ENCODE data around the gene SORL1.
"Not testable (repeated sequence)": the region's sequence is repeated elsewhere in the genome, so short reads cannot be mapped to it uniquely, and the experiment has no call there.

SORL1 gene

DNA sequence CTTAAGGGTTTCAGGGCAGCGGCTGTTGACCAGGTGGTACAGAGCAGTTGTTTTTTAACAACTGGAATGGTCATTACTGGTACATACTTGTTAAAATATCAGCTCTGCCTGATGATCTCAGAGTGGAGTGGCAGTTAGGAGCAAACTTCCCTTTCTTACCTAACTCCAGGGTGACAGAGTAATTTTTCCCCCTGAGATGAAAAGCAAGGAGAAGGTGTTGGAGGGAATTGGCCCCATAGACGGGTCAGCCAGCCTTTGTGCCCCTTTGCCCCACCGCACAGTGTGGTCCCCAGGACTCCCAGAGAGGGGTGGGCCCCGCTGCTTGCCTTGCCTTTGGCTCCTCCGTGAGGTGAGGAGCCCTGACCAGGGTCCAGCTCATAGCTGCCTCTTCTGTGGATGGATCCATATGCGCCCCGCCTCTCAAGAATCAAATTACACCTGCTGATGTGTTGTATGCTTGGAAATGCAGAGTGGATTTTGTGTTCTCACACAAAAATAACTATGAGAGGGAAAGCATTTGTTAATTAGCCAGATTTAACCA is 27.7 kb downstream of the SORL1 start:
- no peak for DNase-seq

DNA sequence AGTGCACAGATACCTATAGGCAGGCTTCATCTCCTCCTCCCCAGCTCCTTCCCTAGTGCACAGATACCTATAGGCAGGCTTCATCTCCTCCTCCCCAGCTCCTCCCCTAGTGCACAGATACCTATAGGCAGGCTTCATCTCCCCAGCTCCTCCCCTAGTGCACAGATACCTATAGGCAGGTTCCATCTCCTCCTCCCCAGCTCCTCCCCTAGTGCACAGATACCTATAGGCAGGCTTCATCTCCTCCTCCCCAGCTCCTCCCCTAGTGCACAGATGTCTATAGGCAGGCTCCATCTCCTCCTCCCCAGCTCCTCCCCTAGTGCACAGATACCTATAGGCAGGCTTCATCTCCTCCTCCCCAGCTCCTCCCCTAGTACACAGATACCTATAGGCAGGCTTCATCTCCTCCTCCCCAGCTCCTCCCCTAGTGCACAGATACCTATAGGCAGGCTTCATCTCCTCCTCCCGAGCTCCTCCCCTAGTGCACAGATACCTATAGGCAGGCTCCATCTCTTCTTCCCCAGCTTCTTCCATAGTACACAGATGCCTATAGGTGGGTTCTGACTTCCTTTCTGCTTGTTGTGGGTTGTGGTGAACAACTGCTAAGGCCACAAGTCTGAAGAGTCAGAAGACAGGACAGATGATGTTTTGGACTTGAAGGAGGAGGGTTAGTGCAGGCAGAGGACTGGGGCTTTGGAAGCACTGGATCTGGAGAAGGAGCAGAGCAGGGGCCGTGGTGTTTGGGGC is 29.5 kb downstream of the SORL1 start:
- peak; percentile 65 for DNase-seq

- peak; percentile 75 for DNase-seq
Measured at GRCh38 chr11:121482231-121483129, 30.4 kb downstream of the SORL1 start.

DNA sequence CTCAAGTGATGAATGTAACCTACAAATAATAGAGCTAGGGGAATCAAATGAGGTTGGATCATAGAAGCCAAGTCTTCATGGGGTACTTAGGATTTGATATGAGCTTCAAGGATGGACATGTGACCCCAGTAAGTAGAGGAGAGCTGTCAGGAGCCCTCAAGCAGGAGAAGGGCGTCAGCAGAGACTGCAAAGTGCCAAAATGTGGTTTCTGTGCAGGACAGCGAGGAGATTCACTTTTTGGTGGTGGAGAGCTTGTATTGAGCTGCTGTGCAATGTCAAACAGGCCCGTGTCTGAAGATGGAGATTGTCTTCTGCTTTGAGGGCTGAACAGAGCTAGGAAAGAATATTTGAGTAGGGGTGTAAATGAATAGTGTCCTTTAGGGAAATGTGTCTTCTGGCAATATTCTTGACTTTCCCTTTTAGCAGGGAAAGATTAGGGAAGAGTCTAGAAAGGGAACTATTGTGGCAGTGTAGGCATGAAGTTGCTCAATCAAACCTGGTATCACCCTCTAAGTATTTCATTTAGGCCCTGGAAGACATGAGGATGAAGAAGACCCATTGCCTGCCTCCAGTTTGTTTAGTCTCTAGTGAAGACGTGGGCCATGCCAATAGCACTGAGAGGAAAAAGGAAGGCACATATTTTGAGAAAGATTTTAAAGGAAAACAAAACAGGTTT is 31.8 kb downstream of the SORL1 start:
- no peak for DNase-seq

DNA sequence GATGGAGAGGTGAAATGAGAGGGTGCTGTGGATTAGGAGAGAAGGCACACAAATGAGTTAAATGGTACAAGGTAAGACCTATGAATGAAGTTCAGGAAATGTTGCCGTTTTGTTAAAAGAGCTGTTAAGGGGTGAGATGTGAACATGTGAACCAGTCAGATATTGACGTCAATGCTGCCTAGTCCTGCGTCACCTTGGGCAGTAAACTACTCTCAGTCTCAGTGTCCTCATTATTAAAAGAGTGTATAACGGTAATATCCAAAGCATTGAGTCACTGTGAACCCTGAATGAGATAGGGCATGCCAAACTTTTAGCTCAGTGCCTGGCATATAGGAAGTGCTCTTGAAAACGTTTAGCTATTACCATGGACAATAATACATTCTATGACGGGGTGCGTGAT is 33.1 kb downstream of the SORL1 start:
- peak; percentile 29 for DNase-seq

DNA sequence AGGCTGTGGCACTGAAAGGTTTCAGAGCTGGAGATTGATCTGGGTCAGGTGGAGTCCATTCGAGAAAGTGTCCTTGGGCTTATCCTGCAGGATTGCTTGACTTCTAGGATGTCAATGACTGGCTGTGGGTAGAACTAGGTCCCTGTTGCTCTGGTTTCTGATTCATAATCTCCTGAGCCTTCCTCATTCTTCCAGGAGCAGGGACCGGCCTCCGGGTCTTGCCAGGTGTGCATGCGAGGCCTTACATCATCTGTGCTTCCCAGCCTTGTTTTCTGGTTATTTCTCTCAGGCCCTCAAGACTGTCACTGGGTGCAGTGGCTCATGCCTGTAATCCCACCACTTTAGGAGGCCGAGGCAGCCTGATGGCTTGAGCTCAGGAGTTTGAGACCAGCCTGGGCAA is 33.9 kb downstream of the SORL1 start:
- DNase-seq: no peak

DNA sequence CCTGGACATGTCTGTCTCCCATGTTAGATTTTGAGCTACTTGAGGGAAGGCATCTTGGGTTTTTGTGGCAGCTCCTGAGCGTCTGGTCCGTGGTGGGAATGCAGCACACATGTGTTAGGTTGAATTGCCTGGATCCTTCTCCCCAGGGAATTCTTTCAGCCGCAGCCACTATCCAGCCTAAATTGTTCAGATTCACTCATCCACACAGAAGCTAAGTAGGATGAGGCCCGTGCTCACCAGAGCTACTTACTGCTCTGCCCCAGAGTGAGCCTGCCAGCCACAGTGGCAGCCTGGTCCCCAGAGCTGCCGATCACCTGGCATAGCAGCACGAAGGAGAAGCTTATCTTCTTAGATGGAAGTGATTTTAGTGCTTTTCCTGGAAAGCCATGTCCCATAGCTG is 35.1 kb downstream of the SORL1 start:
- no peak for DNase-seq

DNA sequence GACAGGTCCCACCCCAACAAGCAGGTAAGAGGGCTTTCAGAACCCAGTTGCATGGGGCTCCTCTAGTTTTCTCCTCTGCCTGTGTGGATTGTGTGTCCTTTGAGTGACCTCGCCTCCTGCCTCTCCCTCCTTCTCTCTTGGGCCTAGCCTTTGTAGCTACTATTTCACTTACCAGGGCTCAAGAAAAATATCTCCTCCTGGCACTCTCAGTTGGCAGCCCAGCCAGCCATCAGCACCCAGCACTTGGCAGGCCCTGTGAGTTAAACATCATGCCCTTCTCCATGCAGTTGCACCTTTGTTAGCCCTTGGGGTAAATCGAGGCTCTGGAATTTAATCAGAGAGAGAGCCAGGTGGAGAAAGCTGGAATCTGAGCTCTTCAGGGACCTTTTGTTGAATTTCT is 36.1 kb downstream of the SORL1 start:
- DNase-seq: no peak

DNA sequence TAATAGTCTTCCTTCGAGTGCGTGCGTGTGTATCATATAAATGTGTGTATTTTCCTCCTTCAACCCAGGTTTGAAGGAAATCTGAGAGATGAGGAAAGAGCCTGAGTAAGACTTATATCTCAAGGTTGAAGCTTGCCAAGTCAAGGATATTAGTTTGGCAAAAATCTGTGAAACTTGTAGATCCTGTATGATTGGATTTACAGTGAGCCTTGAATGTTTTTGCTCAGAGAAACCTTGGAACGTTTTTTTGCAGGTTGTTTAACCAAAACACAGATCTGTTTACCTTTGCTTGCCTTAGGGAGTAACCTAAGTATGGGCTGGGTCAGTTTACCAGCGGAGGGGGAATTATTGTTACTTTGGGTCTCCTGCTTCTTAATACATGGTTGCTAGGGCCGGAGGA is 36.5 kb downstream of the SORL1 start:
- DNase-seq: no peak

GRCh38 chr11:121489823-121490222 is 37.7 kb downstream of the SORL1 start:
- no peak for DNase-seq

- no peak for DNase-seq
Measured at GRCh38 chr11:121494355-121495099, 42.4 kb downstream of the SORL1 start.

DNA sequence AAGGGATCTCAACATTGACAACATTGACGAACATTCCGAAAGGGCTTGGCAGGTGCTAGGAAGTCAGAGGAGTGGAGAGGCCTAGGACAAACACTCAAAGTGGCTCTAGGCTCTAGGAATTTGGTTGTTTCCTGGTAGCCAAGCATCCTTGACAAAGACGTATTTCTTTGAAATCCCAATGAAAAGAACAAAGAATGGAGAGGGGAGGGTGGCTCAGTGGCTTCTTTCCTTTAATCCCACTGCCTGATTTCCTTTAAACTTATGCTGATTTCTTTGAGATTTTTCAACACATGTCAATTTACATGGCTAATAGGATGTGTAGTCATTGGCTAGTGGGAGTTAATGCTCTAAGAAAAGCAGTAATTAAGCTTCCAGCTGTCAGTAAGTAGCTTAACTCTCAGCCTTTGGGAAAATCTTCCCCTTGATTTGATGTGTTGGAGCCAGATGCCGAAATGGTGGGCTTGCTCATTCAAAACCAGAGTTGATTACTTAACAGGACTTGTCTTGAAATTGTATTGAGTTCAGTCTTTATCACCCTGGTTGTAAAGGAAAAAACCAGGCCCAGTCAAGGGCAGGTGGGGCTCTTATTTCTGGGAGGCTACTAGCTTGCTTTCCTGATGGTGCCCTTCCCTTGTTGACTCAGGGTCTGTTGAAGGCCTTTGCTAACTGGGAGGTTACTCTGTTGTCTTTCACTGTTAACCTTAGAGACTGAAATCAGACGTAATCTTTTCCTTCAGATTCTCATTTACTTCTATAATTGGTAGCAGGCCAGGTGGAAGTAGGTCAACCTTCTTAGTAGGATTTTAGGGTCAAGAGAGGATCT is 45.3 kb downstream of the SORL1 start:
- no peak for DNase-seq

GRCh38 chr11:121499405-121499804 is 47.3 kb downstream of the SORL1 start:
- DNase-seq: no peak

DNA sequence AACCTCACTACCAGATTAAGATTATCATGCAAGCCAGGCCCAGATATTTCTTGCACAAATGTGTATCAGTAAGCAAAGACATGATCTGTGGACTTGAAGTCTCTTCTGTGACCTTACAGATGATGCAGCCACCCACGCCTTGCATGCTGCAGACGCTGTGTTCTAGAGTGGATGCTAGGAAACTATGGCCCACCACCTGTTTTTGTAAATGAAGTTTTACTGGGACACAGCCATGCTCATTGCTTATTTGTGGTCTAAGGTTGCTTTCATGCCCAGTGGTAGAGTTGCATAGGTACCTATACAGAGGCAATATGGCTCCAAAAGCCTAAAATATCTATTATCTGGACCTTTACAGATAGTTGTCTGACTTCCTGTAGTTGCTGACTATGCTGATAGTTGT is 48.2 kb downstream of the SORL1 start:
- no peak for DNase-seq

DNA sequence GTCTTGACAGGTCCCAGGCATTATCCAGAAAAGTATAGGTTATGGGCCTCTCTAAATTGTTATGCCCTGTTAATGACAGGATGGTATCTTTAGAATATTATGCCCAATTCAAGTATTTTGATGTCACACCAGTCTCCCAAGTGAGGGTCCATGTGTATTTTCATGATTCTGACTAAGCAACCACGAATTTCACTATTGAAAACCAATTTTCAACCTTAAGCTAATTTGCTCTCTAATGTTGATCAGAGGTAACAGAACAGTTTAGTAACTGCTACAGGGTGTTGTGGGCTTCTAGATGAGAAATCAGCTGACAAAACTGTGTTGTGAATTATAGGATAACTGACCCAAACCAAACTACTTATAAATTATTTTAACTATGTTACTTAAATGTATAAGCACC is 48.6 kb downstream of the SORL1 start:
- no peak for DNase-seq

DNA sequence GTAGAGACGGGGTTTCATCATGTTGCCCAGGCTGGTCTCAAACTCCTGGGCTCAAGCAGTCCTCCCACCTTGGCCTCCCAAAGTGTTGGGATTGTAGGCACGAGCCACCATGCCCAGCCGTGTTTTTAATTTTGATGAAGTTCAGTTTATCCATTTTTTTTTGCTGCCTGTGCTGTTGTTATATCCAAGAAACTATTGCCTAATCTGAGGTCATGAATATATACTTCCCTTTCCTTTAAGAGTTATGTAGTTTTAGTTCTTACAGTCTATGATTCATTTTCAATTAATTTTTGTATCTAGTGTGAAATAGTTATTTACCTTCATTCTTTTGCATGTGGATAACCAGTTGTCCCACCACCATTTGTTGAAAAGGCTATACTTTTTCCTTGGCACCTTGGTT is 50.9 kb downstream of the SORL1 start:
- no peak for DNase-seq

DNA sequence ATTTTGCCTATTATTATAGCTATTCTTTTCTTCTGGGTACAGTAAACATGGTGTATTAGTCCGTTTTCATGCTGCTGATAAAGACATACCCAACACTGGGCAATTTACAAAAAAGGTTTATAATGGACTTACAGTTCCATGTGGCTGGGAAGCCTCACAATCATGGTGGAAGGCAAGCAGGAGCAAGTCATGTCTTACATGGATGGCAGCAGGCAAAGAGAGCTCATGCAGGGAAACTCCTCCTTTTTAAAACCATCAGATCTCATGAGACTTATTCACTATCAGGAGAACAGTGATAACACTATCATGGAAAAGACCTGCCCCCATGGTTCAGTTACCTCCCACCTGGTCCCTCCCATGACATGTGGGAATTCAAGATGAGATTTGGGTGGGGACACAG is 54.1 kb downstream of the SORL1 start:
- not testable (repeated sequence) for DNase-seq

- peak; percentile 19 for DNase-seq
Measured at GRCh38 chr11:121508449-121508848, 56.3 kb downstream of the SORL1 start.

GRCh38 chr11:121510438-121510837 is 58.3 kb downstream of the SORL1 start:
- DNase-seq: no peak

- DNase-seq: no peak
Measured at GRCh38 chr11:121512468-121513465, 60.7 kb downstream of the SORL1 start.

Measured in CD4-positive, alpha-beta T cell treated with Interleukin-15 for 1 hour (primary cell).